HFF-Myc (cell line): Measurements from ENCODE around the gene OR13C5.

Experiments used
- DNase-seq: peaks from one replicate; pipeline ENCODE4 v3.0.0-alpha.2; 2011; ENCODE audit warnings: low read depth; ENCODE audit errors: extremely low read depth
- H3K4me3 ChIP-seq: replicated peaks from 2 replicates; pipeline ENCODE4 v1.5.1; 2011; ENCODE audit warnings: low read depth, mild to moderate bottlenecking, control low read depth, low read length
- TF ChIP-seq, protein P1 (sequence below): IDR thresholded peaks from 2 replicates; pipeline ENCODE4 v1.5.1; 2012; ENCODE audit warnings: mild to moderate bottlenecking, low read depth, low read length, control low read depth; ENCODE audit errors: missing control alignments

OR13C5 gene

DNA sequence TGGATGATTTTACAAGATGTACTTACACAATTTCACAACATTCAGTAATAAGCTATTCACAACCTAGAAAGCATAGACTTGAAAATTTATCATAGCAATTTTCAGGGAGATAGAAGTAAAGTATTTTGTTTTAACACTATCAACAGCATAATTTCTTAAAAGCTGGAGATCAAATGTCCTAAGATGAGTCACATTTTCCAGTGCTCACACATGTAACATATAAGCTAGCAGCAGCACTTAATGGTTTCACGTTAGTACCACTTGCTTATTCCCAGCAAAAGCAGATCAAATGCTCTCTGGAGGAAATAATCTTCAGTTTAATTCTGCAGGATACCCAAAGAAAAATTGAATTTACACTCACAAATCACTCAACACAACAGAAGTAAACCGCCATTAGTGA lies 23.8 kb downstream of the OR13C5 start:
- no peak for DNase-seq
- H3K4me3 ChIP-seq, result no peak overlapping the region
- TF ChIP-seq, protein P1, sequence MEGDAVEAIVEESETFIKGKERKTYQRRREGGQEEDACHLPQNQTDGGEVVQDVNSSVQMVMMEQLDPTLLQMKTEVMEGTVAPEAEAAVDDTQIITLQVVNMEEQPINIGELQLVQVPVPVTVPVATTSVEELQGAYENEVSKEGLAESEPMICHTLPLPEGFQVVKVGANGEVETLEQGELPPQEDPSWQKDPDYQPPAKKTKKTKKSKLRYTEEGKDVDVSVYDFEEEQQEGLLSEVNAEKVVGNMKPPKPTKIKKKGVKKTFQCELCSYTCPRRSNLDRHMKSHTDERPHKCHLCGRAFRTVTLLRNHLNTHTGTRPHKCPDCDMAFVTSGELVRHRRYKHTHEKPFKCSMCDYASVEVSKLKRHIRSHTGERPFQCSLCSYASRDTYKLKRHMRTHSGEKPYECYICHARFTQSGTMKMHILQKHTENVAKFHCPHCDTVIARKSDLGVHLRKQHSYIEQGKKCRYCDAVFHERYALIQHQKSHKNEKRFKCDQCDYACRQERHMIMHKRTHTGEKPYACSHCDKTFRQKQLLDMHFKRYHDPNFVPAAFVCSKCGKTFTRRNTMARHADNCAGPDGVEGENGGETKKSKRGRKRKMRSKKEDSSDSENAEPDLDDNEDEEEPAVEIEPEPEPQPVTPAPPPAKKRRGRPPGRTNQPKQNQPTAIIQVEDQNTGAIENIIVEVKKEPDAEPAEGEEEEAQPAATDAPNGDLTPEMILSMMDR, result no peak

DNA sequence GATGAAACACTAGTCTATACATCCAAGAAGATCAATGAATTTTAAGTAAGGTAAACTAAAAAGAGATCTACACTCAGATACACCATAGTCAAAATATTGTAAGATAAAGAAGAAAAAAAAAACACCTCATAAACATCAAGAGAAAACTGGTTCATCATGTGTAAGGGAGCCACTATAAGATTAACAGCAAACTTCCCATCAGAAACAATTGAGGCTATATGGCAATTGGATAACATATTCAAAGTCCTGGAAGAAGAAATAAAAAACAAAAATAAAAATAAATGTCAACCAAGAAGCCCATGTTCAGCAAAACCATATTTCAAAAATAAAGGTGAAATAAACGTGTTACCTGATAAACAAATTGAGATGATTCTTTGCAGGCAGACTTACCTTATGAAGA lies 26.6 kb downstream of the OR13C5 start:
- DNase-seq, result no peak
- TF ChIP-seq, protein P1, result no peak
- no peak overlapping the region for H3K4me3 ChIP-seq

DNA sequence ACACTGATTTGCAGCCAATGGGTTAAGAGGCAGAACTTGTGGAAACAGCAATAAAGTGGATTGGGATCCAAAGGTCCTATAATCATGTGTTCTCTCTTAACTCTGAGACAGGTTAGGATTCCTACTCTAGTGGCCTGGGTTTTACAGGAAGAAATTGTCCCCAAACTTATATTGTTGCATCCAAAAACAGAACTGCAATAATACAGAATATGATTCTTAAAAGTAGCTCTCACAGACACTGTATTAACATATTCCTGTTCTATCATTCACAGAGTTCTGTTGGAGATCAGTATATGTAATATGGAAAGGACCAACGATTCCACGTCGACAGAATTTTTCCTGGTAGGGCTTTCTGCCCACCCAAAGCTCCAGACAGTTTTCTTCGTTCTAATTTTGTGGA lies 30.3 kb downstream of the OR13C5 start, which contains the start of gene OR13C8:
OR13C8 (plus strand) TSS at position 301 of the 400 bp plus-strand sequence; CDS start at position 301, 0 bp downstream.
- TF ChIP-seq, protein P1, result no peak
- DNase-seq, result no peak
- H3K4me3 ChIP-seq, result no peak within 1 kb of the TSS

DNA sequence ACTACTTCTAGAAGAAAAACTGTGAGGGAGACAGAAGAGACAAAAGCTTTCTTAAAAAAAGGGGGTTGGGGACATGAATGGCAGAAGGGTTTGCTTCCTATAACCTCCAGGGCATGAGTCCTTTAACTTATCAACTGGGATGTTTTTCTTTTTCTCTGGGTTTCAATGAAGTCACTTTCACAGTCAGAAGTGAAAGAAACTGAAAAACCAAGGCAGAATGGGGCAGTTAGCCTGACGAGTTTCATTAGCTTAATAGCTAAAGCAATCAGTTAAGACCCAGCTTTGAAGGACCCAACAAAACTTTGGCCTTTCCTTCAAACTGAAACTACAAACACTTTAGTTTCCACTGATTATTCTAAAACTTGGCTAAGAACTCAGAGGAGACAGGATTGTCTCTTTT lies 34.9 kb downstream of the OR13C5 start:
- no peak for DNase-seq
- H3K4me3 ChIP-seq, result no peak overlapping the region
- TF ChIP-seq, protein P1, result no peak

DNA sequence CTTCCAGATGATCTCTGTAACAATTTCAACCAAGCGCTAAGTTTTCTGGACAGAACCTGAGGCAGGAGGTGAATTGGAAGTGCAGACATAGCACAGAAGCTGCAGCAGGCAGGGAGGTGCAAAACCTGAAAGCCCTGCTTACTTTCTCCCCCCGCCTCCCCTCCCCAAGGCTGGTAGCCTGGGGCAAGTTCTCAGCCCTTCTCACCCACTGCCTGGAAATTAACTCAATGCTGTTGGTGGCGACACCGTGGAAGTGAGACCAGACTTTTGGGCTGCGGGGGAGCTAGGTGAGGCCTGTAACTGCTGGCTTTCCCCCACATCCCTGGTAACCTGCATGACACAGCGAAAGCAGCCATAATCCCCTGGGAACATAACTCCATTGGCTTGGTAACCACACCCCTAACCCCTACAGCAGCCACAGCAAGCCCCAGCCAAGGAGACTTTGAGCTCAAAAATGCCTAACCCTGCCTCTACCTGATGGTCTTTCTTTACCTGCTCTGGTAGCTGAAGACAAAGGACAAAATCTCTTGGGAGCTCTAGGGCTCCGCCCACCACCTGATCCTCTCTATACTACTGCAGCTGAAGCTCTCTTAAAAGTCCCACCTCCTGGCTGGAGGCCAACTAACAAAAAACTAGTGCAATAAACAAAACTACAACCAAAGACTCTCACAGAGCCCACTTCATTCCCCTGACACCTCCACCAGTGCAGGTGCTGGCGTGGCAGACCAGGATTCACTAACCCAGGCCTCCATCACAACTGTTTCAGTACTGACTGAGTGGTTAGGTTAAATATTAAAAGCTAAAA lies 42.2 kb downstream of the OR13C5 start:
- no peak overlapping the region for H3K4me3 ChIP-seq
- DNase-seq, result no peak
- TF ChIP-seq, protein P1, result no peak

DNA sequence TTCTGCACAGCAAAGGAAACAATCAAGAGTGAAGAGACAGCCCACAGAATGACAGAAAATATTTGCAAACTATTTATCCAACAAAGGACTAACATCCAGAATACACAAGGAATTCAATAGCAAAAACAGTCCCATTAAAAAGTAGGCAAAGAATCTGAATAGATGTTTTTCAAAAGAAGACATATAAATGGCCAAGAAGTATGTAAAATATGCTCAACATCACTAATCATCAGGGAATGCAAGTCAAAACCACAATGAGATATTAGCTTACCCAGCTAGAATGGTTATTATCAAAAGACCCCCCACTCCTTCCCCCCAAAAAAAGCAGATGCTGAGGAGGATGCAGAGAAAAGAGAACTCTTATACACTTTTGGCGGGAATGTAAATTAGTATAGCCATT lies 43.7 kb downstream of the OR13C5 start:
- no peak for DNase-seq
- TF ChIP-seq, protein P1, result no peak
- no peak overlapping the region for H3K4me3 ChIP-seq

DNA sequence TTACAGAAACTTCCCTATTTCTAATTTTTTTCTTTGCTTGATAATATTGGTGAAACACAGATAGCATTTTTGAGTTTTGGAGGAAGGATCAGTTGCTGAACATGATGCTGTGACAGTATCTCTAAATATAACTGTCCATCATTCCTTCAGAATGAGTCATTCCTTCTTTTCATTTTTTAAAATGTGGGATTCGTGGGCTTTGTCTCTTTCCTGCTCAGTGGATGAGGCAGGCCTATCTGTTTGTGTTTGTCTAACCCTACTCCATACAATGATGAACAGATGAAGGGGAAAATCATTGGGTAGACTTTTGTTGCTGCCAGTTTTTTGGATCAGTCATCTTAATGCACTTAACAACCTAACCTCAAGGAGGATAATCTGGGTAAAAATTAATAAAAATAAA lies 46.0 kb downstream of the OR13C5 start:
- TF ChIP-seq, protein P1, result no peak
- no peak overlapping the region for H3K4me3 ChIP-seq
- DNase-seq, result no peak
